ENCODE data around the gene PERM1.

The PERM1 gene

GRCh38 chr1:934991-935750, 46.7 kb downstream of the PERM1 start:
- no peak for DNase-seq (ENCODE audit: low read depth in 2 of 2)

- no peak for DNase-seq (ENCODE audit: low read depth in 2 of 2)
Measured at GRCh38 chr1:933603-933940, 48.3 kb downstream of the PERM1 start.

GRCh38 chr1:932776-933602, 48.9 kb downstream of the PERM1 start:
- no peak for DNase-seq (ENCODE audit: low read depth in 2 of 2)

- DNase-seq (ENCODE audit: low read depth in 2 of 2), result no peak
Measured at GRCh38 chr1:932173-932510, 49.8 kb downstream of the PERM1 start.

GRCh38 chr1:931380-932172, 50.3 kb downstream of the PERM1 start:
- DNase-seq (ENCODE audit: low read depth in 2 of 2), result no peak

GRCh38 chr1:930633-931138, 51.2 kb downstream of the PERM1 start:
- DNase-seq (ENCODE audit: low read depth in 2 of 2), result no peak

- DNase-seq (ENCODE audit: low read depth in 2 of 2), result no peak
Measured at GRCh38 chr1:929712-930632, 51.9 kb downstream of the PERM1 start.

GRCh38 chr1:928825-929661, 52.9 kb downstream of the PERM1 start:
- DNase-seq (ENCODE audit: low read depth in 2 of 2), result no peak

GRCh38 chr1:927748-928147, 54.1 kb downstream of the PERM1 start:
- DNase-seq (ENCODE audit: low read depth in 2 of 2), result no peak

- DNase-seq (ENCODE audit: low read depth in 2 of 2), result no peak
Measured at GRCh38 chr1:927234-927633, 54.7 kb downstream of the PERM1 start.

- no peak for DNase-seq (ENCODE audit: low read depth in 2 of 2)
Measured at GRCh38 chr1:925561-926421, 56.1 kb downstream of the PERM1 start.

Data from fibroblast of skin of left biceps (primary cell).